Measurements from ENCODE around the gene TMCO6.

DNA sequence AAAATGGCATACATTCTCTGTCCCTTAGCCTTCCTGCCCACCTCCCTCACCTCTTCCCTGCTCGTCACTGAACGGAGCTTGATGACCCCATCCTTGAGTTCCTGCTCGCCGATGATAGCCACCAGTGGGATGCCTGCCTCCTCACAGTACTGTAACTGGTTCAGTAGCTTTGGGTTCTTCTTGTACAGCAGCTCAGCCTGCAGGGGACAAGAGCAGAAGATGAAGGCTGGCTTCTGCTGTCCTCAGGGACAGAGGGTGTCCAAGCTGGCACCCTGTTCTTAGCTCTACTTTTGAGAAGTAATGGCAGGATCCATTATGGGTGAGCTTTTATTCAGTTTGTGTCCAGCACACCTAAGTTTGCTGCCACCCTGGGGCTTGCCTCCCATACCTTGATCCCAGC lies 35.4 kb downstream of the TMCO6 start:
- TF ChIP-seq, protein P1, sequence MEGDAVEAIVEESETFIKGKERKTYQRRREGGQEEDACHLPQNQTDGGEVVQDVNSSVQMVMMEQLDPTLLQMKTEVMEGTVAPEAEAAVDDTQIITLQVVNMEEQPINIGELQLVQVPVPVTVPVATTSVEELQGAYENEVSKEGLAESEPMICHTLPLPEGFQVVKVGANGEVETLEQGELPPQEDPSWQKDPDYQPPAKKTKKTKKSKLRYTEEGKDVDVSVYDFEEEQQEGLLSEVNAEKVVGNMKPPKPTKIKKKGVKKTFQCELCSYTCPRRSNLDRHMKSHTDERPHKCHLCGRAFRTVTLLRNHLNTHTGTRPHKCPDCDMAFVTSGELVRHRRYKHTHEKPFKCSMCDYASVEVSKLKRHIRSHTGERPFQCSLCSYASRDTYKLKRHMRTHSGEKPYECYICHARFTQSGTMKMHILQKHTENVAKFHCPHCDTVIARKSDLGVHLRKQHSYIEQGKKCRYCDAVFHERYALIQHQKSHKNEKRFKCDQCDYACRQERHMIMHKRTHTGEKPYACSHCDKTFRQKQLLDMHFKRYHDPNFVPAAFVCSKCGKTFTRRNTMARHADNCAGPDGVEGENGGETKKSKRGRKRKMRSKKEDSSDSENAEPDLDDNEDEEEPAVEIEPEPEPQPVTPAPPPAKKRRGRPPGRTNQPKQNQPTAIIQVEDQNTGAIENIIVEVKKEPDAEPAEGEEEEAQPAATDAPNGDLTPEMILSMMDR (IDR thresholded peaks at IDR 0.05), result no peak
- TF ChIP-seq POLR2A (IDR thresholded peaks at IDR 0.05) (no peak), POLR2AphosphoS5 (IDR thresholded peaks at IDR 0.05) (no peak)

All from suprapubic skin (tissue), 4 donors.